Smooth muscle cell (in vitro differentiated cells): ENCODE results near the gene SLC6A11. TPM values are rescaled to one million over a fixed set of nuclear protein-coding genes. Genes with fewer than 3 reads are reported as not detected.

Source experiments
- DNase-seq: peaks from one replicate; lab custom pipeline; 2025; ENCODE audit not compliant: unreplicated experiment; lab: John Stamatoyannopoulos, UW
- H2AFZ ChIP-seq: fragments of 200-600 bp; sonication (generic); 2 replicates; pipeline ENCODE4 v1.6.0; 2016; ENCODE audit warnings: antibody characterized with exemption, low read depth, mild to moderate bottlenecking
- H3F3A ChIP-seq: fragments of 200-600 bp; sonication (generic); 2 replicates; pipeline ENCODE4 v1.6.0; 2017; ENCODE audit warnings: antibody characterized with exemption, low read depth
- H3K27ac ChIP-seq: fragments of 200-600 bp; sonication (generic); 2 replicates; pipeline ENCODE4 v1.5.1; 2016; ENCODE audit warnings: low read depth, mild to moderate bottlenecking
- H3K27me3 ChIP-seq: fragments of 200-600 bp; sonication (generic); 2 replicates; pipeline ENCODE4 v1.6.1; 2016; ENCODE audit warnings: low read depth, mild to moderate bottlenecking
- H3K36me3 ChIP-seq: fragments of 200-600 bp; sonication (generic); 2 replicates; pipeline ENCODE4 v1.5.1; 2016; ENCODE audit warnings: low read depth
- H3K4me1 ChIP-seq: fragments of 200-600 bp; sonication (generic); 2 replicates; pipeline ENCODE4 v1.5.1; 2016; ENCODE audit warnings: low read depth
- H3K4me2 ChIP-seq: fragments of 200-600 bp; sonication (generic); 2 replicates; pipeline ENCODE4 v1.6.0; 2016; ENCODE audit warnings: mild to moderate bottlenecking
- H3K4me3 ChIP-seq: fragments of 200-600 bp; sonication (generic); 2 replicates; pipeline ENCODE4 v1.5.1; 2016; ENCODE audit warnings: mild to moderate bottlenecking
- H3K79me2 ChIP-seq: fragments of 200-600 bp; sonication (generic); 2 replicates; pipeline ENCODE4 v1.6.0; 2016; ENCODE audit warnings: low read depth, mild to moderate bottlenecking
- H3K9ac ChIP-seq: fragments of 200-600 bp; sonication (generic); 2 replicates; pipeline ENCODE4 v1.6.0; 2016; ENCODE audit warnings: low read depth
- H3K9me3 ChIP-seq: fragments of 200-600 bp; sonication (generic); replicated peaks from 2 replicates; pipeline ENCODE4 v1.5.1; 2016; ENCODE audit warnings: low read depth
- H4K20me1 ChIP-seq: fragments of 200-600 bp; sonication (generic); 2 replicates; pipeline ENCODE4 v1.6.0; 2016; ENCODE audit warnings: low read depth
- CTCF ChIP-seq: fragments of 200-600 bp; sonication (generic); IDR thresholded peaks from 2 replicates; pipeline ENCODE4 v1.5.1; 2017; ENCODE audit warnings: borderline replicate concordance, mild to moderate bottlenecking, antibody characterized with exemption; ENCODE audit not compliant: insufficient read depth, poor library complexity, severe bottlenecking
- WGBS: methylation state at CpG from one replicate; pipeline ENCODE4 v1.1.7; 2016; ENCODE audit warnings: low lambda C conversion rate; 5-methylcytosine and 5-hydroxymethylcytosine counted together
- polyA plus RNA-seq: library from polyadenylated mRNA; unstranded; fragments of >200 nt; fragmentation: Nextera tagmentation; extraction: Ambion mirVana; gene quantifications from 2 replicates; pipeline ENCODE4 v1.2.1, GENCODE V29; 2016
- total RNA-seq: library from RNA; depleted of rRNA; stranded (reverse); fragments of >200 nt; gene quantifications from 2 replicates; pipeline ENCODE4 v1.2.3, GENCODE V29; 2014

Gene SLC6A11
- total and polyA plus RNA-seq, 2 experiments from 2014 or later = not detected

- Histone ChIP-seq H3K9me3 (no peaks in the 10 kb centered on the region), H4K20me1 (no peaks in the 10 kb centered on the region)
- WGBS = 32% methylated on average over 1 of the region's 1 CpG
These were observed 169.2 kb downstream of the SLC6A11 start for GRCh38 chr3:10985181-10985580.

GRCh38 chr3:10986592-10986991 is 170.6 kb downstream of the SLC6A11 start:
- no peak overlapping the region for H3K27ac ChIP-seq
- DNase-seq = no peak
- H2AFZ ChIP-seq = no peak overlapping the region
- H3K4me3 ChIP-seq = no peak overlapping the region
- no peaks in the 10 kb centered on the region for H3K36me3 ChIP-seq
- no peak overlapping the region for H3K9ac ChIP-seq
- H3K27me3 ChIP-seq = peaks cover 33% of the 10 kb centered on the region
- TF ChIP-seq CTCF = no peak
- H3K4me2 ChIP-seq = no peak overlapping the region
- no peaks in the 10 kb centered on the region for H3K79me2 ChIP-seq
- no peaks in the 10 kb centered on the region for H4K20me1 ChIP-seq
- H3K4me1 ChIP-seq = peaks cover 4% of the 10 kb centered on the region
- no peaks in the 10 kb centered on the region for H3F3A ChIP-seq
- WGBS = 79% methylated on average over 5 of the region's 5 CpGs
- H3K9me3 ChIP-seq = no peaks in the 10 kb centered on the region

More at GRCh38 chr3:10985181-10985580, 169.2 kb downstream of the SLC6A11 start:
- Histone ChIP-seq H3K79me2 (no peaks in the 10 kb centered on the region), H3K27me3 (peaks cover 26% of the 10 kb centered on the region), H3K9ac (no peak overlapping the region), H3K27ac (no peak overlapping the region), H3F3A (no peaks in the 10 kb centered on the region), H3K4me2 (no peak overlapping the region), H3K4me3 (no peak overlapping the region), H2AFZ (no peak overlapping the region), H3K4me1 (peaks cover 4% of the 10 kb centered on the region), H3K36me3 (no peaks in the 10 kb centered on the region)
- TF ChIP-seq CTCF = no peak
- DNase-seq = no peak

- Histone ChIP-seq H3K27me3 (peaks cover 45% of the 10 kb centered on the region), H3K27ac (no peak overlapping the region), H3K4me2 (no peak overlapping the region), H4K20me1 (no peaks in the 10 kb centered on the region), H3K4me1 (peaks cover 1% of the 10 kb centered on the region), H3K79me2 (no peaks in the 10 kb centered on the region), H3K9ac (no peak overlapping the region), H3K9me3 (no peaks in the 10 kb centered on the region), H3K36me3 (no peaks in the 10 kb centered on the region), H3K4me3 (no peak overlapping the region), H2AFZ (no peak overlapping the region), H3F3A (no peaks in the 10 kb centered on the region)
- no peak for TF ChIP-seq CTCF
- no peak for DNase-seq
- 79% methylated on average over 9 of the region's 9 CpGs for WGBS
These were observed 172.1 kb downstream of the SLC6A11 start for GRCh38 chr3:10988001-10988665.

GRCh38 chr3:10988991-10989484 is 173.0 kb downstream of the SLC6A11 start:
- H4K20me1 ChIP-seq = no peaks in the 10 kb centered on the region
- WGBS = 87% methylated on average over 7 of the region's 7 CpGs
- no peaks in the 10 kb centered on the region for H3K4me1 ChIP-seq
- H3K27ac ChIP-seq = no peak overlapping the region
- H3K9me3 ChIP-seq = no peaks in the 10 kb centered on the region
- no peak overlapping the region for H3K4me2 ChIP-seq
- no peaks in the 10 kb centered on the region for H3K36me3 ChIP-seq
- H3K27me3 ChIP-seq = peaks cover 54% of the 10 kb centered on the region
- H3K4me3 ChIP-seq = no peak overlapping the region
- H3K79me2 ChIP-seq = no peaks in the 10 kb centered on the region
- H3K9ac ChIP-seq = no peak overlapping the region
- H2AFZ ChIP-seq = no peak overlapping the region
- no peak for TF ChIP-seq CTCF
- DNase-seq = no peak
- H3F3A ChIP-seq = no peaks in the 10 kb centered on the region
